NCI-H1694 treated with DMSO at 0.1 percent for 48 hours (cell line): Measurements from ENCODE around the gene FOXJ1.

Experiments
- DNase-seq: peaks from one replicate; lab custom pipeline; 2025; lab: John Stamatoyannopoulos, UW

FOXJ1 gene

DNA sequence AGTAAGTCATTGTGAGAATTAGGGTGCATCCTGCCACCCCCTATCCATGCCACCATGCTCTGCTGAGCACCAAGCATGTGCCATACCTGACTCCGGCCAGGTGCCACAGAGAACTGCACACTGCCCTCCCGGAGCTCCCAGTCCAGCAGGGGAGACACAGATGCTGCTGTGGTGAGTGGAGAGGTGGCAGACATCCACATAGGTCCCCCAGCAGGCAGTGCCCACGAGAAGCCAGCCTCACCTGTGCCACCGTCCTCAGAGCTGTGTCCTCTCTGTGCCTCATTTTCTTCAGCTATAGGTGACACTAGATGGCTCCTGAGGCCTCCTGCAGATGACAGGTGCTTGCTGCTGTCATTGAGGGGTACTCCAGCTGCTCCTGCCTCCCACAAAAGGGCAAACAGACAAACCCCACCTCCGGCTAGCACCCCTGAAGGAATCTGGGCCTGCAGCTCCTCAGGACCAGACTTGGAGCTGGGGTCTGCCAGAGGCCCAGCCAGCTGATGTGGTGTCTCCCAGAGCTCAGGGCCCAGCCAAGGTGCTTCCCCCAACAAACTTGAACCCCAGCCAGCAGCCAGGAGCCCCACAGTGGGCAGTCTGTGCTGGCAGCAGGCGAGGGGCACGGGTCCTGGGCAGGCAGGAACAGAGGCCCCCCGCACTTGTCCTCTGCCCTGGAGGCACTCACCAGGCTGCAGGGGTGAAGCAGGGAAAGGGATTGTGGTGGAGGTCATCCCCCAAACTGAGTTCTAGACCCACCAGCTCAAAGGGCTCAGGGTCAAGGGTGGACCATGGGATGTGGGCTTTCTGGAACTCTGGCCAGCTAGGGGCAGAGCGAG is 17.1 kb downstream of the FOXJ1 start:
- no peak for DNase-seq

DNA sequence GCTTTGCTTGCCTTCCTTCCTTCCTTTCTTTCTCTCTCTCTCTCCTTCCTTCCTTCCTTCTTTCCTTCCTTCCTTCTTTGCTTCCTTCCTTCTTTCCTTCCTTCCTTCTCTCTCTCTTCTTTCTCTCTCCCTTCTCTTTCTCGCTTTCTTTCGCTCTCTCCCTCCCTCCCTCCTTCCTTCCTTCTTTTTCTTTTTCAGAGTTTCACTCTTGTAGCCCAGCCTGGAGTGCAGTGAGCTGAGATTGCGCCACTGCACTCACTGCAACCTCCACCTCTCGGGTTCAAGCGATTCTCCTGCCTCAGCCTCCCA is 17.9 kb downstream of the FOXJ1 start:
- no peak for DNase-seq

DNA sequence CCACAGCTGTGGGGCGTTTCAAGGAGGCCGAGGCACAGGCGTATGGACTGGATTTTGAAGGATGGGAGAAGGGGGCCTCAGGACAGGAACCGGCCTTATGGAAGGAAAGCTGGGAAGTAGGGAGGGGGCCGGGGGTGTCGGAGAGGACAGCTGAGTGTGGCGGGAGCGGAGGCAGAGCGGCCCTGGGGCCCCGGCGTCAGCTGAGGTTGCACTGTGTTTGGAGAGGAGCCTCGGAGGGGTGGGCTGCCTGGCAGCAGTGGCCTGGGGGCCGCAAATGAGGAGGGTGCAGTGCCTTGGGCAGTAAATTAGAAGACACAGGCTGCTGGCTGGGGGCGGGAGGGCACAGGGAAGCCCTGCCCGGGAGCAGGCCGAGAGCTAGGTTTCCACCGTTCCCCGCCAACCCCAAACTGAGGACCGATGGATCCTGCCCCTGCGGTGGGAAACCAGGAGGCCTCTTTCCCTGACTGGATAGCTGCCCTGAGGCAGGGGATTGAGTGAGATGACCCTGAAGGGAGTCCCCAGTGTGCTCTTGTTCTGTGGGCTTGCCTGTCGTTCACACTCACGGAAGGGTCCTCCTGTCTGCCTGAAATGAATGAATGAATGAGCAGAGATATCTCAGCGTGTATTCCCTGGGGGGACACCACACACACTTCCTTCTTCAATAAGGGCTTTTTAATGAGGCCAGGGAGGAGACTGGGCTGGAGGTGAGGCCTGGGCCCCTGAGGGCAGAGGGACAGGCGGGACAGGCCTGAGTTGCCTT is 18.4 kb downstream of the FOXJ1 start:
- no peak for DNase-seq

DNA sequence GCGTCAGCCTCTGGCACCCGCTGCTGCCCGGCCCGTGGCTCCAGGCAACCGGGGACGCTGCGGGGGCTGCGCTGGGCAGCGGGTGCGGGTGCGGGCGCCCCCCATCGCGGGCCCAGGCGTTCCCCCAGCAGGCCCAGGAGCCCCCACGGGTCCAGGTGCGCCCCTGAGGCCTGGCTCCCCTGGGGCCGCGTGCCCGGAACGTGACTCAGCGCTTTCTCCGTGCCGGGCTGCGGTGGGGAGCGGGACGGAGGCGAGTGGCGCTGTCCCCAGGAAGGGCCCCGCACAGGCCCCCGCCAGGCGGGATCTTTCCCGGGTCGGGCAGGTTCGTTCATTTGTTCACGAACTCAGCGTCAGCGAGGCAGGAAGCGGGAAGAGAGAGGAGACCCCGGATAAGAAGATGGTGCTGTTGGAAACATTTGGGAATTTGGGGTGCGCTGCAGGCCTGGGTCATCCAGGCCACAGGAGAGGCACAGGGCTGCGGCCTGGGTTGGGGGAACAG is 19.1 kb downstream of the FOXJ1 start:
- DNase-seq: no peak

GRCh38 chr17:76120658-76121008 is 20.4 kb downstream of the FOXJ1 start:
- no peak for DNase-seq

DNA sequence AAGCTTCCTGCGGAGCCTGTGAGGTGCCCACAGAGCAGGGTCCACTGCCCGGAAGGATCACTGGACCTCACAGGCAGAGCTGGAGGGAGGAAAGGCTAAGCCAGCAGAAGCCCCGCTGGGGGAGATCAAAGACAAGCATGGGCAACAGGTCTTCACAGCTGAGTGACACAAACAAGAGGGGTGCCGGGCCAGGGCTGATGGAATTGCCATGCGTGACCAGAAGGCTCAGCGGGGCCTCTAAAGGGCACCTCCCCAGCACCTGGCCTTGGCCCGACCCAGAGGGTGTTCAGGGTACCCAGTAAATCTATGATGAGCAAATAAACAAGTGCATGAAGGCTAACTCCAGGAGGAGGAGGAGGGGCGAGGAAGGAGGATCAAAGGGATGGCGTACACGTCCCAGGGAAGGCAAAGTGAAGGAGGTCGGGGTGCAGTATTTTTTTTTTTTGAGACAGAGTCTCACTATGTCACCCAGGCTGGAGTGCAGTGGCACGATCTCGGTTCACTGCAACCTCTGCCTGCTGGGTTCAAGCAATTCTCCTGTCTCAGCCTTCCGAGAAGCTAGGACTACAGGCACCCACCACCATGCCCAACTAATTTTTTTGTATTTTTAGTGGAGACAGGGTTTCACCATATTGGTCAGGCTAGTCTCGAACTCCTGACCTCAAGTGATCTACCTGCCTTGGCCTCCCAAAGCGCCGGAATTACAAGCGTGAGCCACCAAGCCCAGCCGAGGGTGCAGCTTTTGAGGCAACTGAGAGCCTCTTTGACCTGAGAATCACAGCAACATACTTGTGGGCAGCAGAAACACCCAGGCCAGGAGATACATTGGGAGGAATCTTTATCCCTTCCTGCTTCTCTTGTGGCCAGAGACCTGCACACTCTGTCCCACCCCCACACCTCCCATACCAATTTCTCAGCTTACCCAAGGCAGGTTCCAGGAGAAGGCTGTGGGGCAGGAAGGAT is 21.4 kb downstream of the FOXJ1 start:
- no peak for DNase-seq

DNA sequence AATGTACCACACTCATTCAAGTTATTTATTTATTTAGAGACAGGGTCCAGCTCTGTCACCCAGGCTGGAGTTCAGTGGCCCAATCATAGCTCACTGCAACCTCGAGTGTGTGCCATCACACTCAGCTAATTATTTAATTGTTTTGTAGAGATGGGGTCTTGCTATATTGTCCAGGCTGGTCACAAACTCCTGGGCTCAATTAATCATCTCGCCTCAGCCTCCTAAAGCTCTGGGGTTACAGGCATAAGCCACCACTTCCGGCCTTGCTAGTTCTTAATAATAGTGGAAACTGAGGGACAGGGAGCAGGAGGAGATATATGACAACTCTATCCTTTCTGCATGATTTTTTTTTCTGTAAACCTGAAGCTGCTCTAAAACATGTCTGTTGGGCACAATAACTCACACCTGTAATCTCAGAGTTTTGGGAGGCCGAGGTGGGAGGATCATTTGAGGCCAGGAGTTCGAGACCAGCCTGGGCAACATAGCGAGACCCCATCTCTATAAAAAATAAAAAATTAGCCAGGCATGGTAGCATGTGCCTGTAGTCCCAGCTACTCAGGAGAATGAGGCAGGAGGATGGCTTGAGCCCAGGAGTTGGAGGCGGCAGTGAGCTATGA is 25.8 kb downstream of the FOXJ1 start:
- no peak for DNase-seq

DNA sequence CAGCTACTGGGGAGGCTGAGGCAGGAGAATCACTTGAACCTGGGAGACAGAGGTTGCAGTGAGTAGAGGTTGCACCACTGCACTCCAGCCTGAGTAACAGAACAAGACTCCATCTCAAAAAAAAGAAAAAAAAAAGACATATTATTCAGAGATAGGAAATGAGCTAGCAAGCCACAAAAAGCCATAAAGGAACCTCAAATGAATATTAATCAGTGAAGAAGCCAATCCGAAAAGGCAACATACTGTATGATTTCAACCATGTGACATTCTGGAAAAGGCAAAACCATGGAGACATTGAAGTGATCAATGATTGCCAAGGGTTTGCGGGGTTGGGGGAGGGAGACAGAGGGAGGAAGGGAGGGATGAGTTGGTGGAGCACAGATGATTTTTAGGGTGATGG is 29.1 kb downstream of the FOXJ1 start:
- DNase-seq: no peak

DNA sequence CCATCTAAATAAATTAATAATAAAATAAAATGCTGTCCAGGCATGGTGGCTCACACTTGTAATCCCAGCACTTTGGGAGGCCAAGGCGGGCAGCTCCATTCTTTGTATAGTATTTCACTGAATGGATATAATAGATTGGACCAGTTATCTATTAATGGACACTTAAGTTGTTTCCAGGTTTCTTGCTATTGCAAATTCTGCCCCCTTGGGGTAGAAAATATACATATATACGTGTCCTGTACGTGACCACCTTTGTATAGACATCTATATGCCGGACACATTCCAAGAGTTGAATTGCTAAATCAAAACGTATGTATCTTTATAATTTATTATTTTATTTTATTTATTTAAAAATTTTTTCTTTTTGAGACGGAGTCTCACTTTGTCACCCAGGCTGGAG is 33.5 kb downstream of the FOXJ1 start:
- DNase-seq: no peak

GRCh38 chr17:76106703-76107102 is 34.3 kb downstream of the FOXJ1 start:
- DNase-seq: peak; percentile 22

DNA sequence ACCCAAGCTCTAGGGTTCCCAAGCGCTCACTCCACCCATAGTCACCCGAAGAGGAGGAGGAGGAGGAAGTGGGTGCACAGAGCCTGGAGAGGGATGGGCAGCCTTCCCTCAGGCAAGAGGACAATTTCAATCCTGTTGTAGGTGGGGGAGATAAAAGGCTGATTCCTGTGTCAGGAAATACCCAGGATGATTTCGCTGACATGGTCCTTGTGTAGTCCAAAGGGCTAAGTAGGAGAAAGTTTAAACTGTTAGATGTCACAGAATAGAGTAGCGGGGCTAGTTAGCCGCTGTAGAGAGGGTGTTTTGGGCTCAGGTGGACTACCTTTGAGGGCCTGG is 36.2 kb downstream of the FOXJ1 start:
- no peak for DNase-seq

GRCh38 chr17:76104140-76104895 is 36.7 kb downstream of the FOXJ1 start:
- no peak for DNase-seq

DNA sequence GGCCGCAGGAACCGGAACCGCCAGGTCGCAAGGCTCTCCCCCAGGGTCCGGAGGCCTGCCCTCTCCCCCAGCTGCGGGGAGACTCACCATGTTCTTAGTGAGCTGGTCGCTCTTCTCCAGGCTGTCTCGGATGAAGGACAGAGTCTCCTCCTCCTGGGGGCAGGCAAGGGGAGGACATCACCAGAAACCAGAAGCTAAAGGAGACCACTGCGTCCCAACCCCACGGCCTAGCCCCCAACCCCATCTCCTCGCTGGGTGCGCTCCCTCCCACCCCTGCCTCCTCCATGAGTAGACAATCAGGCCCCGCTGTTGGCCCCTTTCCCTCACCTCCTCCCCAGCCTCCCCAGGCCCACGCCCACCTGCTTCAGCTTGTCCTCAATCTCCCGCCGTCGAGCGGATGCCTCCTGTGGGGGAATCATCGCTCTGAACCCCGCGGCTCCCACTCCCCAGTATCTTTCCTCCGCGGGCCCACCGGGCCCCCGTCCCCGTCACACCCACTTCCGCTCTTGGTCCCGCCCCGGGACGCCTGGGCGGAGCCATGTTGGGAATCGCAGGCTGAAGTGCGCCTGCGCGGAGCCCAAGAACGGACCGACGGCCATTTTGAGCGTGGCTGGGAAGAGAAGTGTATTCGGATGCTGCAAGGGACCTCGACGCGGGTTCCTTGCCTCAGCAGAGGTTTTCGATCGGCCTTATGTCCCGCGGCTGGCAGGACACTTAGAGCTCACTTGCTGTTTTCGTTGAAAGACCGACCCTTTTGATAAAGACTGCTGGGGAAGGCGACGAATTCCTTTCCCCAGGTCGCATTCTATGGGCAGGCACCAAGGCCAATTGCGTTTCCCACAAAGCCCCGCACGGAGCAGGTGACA is 37.5 kb downstream of the FOXJ1 start, which contains the start of gene EXOC7:
Gene EXOC7, minus strand, starts transcription at position 514 of the 866 bp plus-strand sequence. Its CDS starts 95 bp downstream, at position 419.
- peak; percentile 87 for DNase-seq

- no peak for DNase-seq
Observed at GRCh38 chr17:76102944-76103273, 38.1 kb downstream of the FOXJ1 start.

DNA sequence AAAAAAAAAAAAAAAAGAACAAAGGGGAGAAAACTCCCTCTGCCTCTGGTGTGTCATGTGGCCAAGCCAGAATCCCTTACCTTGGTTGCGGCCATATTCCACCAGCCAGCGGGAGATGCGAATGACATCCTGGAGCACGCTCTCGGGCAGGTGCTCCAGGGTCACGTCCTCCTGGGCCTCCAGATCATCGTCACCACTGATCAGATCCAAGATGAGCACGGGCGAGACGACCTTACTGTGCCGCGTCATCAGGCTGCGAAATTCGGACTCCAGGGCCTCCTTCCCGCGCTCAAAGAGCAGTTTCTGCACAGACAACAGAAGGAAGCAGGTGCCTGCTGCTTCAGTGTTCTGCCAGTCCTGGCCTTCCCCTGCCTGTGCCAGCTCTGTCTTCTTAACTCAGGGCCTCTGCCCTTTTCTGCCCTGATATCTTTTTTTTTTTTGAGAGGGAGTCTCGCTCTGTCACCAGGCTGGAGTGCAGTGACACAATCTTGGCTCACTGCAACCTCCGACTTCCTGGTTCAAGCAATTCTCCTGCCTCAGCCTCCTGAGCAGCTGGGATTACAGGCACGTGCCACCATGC is 43.2 kb downstream of the FOXJ1 start:
- no peak for DNase-seq

DNA sequence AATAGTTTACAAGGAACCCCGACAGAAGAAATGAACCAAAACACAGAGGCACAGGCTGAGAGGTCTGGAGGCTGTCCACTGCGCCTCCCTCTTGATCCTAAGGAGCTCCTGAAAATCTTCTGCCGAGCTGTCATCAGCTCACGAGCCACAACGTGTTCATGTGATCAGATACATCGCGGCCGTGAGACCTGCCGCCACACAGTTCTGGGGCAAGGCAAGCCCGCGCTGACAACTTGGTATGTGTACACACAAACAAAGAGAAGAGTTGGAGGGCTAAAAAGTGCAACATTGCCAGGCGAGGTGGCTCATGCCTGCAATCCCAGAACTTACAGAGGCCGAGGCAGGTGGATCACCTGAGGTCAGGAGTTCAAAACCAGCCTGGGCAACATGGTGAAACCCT is 45.1 kb downstream of the FOXJ1 start:
- no peak for DNase-seq

GRCh38 chr17:76094046-76094445 is 47.0 kb downstream of the FOXJ1 start:
- no peak for DNase-seq

GRCh38 chr17:76092526-76093413 is 48.3 kb downstream of the FOXJ1 start:
- DNase-seq: no peak
